Body of pancreas (tissue), 4 donors: ENCODE results near the gene ALCAM. TPM values are rescaled to one million over a fixed set of nuclear protein-coding genes. Genes with fewer than 3 reads are reported as not detected.

Source experiments
- ATAC-seq: fragments of 150-250 bp; one replicate; pipeline ENCODE4 v1.9.1; 2016
- DNase-seq, 4 donors: peaks; one replicate each; pipeline ENCODE4 v3.0.0-alpha.2; 2019
- H3K27ac ChIP-seq, 4 donors: fragments of 200-600 bp; sonication (generic); 1 replicate in 3 of 4; 2 replicates in 1 of 4; pipeline versions ENCODE4 v1.5.1 to v1.6.1; 2016 to 2019; ENCODE audit warnings: mild to moderate bottlenecking in 1 of 4, mixed read lengths in 1 of 4, moderate library complexity in 1 of 4
- H3K27me3 ChIP-seq, 2 donors: fragments of 200-600 bp; sonication (generic); one replicate each; pipeline ENCODE4 v1.6.0; 2016; ENCODE audit warnings: mild to moderate bottlenecking in 1 of 2
- H3K36me3 ChIP-seq, 2 donors: fragments of 200-600 bp; sonication (generic); replicated peaks in 1 of 2; 2 replicates each; pipeline ENCODE4 v1.5.1; 2016; ENCODE audit warnings: low read depth in 2 of 2; ENCODE audit not compliant: insufficient read depth in 1 of 2
- H3K4me1 ChIP-seq: fragments of 200-600 bp; sonication (generic); one replicate; pipeline ENCODE4 v1.6.0; 2016
- H3K4me3 ChIP-seq, 2 donors: fragments of 200-600 bp; sonication (generic); 1 replicate in 1 of 2; 2 replicates in 1 of 2; pipeline ENCODE4 v1.5.1; 2016 to 2019
- H3K9me3 ChIP-seq, 3 donors: fragments of 200-600 bp; sonication (generic); 1 replicate in 2 of 3; 2 replicates in 1 of 3; pipeline ENCODE4 v1.5.1; 2016
- POLR2A ChIP-seq, 3 donors: fragments of 450-650 bp; IDR thresholded peaks; one replicate each; pipeline ENCODE4 v1.6.1; 2016; ENCODE audit warnings: antibody characterized with exemption in 3 of 3, mild to moderate bottlenecking in 2 of 3
- WGBS, 2 donors: methylation state at CpG; one replicate each; pipeline ENCODE4 v1.1.5; 2017; 5-methylcytosine and 5-hydroxymethylcytosine counted together
- intact Hi-C: fragments of 100-400 bp; cut with DNase I; formaldehyde crosslinking; loops from one replicate; pipeline ENCODE4 v1.15.1; 2023
- total RNA-seq, 2 donors: library from RNA; depleted of rRNA; stranded (reverse); fragments of >200 nt; gene quantifications; one replicate each; pipeline ENCODE4 v1.1.0, GENCODE V29; 2016
- TF ChIP-seq, protein P1 (sequence below), 7 experiments: fragments of 450-650 bp in 4 of 7; fragments of 200-600 bp in 3 of 7; sonication (generic) in 3 of 7; IDR thresholded peaks; one replicate each; pipeline ENCODE4 v1.5.1; 2016 to 2019; ENCODE audit warnings: antibody characterized with exemption in 7 of 7

ALCAM gene
- total RNA-seq, 2 donors from 2014 or later, result 34.8 to 35.3 TPM

DNA sequence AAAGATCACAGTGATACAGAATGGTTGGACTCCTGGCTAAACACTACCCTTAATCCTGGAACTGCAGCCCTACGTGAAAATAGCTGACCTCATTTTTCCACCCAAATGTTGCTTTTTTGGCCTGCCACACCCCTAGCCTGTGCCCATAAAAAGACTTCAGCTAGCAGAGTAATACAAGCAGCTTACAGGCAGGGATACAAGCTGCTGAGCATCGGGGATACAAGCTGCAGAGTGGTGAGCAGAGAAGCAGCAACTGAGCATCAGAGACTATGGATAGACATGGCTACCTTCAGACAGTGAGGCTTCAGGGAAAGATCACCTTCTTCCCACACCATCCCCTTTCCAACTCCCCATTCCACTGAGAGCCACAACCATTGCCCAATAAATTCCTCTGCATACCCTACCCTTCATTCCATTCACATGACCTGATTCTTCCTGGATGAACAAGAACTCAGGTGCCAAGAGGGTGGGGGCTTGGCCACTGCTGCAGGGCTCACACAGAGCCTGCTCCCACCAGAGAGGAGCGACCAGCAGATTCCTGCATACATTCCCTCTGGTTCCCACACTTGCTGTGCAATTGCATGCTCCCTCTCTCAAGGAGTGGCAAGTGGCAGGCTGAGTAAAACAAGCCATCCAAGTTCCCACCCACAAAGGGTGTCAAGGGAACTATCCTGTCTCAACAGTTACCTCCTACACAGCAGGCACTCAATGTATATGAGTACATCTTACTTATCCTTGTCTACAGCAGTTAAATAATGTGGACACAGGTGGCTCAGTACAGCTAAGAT is 217.5 kb downstream of the ALCAM start:
- no peak for ATAC-seq
- WGBS, 2 donors, result 74 to 90% methylated on average over 3 of the region's 3 CpGs

DNA sequence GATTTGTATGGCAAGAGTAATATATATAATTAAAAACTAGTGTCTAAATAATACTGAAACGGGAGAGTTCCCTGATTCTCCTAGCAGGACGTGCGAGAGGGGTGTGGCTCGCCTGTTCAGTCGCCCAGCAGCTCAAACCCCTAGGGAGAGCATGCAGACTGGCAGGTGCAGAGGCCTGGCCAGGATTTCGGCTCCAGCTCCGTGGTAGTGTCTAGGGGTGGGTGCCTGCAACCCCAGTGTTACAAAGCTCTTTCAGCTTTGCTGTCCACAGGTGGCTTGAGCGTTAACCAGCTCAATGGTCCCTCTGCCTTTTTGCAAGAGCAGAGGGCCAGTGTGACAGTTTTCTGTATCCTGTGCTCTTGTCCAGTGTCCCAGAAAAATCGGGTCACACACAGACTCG is 226.6 kb downstream of the ALCAM start:
- Histone ChIP-seq H3K36me3 (no peaks in the 10 kb centered on the region), H3K27me3 (no peaks in the 10 kb centered on the region), H3K4me1 (no peaks in the 10 kb centered on the region), H3K4me3 (no peak overlapping the region), H3K27ac (no peak overlapping the region), H3K9me3 (no peaks in the 10 kb centered on the region)
- TF ChIP-seq, protein P1, sequence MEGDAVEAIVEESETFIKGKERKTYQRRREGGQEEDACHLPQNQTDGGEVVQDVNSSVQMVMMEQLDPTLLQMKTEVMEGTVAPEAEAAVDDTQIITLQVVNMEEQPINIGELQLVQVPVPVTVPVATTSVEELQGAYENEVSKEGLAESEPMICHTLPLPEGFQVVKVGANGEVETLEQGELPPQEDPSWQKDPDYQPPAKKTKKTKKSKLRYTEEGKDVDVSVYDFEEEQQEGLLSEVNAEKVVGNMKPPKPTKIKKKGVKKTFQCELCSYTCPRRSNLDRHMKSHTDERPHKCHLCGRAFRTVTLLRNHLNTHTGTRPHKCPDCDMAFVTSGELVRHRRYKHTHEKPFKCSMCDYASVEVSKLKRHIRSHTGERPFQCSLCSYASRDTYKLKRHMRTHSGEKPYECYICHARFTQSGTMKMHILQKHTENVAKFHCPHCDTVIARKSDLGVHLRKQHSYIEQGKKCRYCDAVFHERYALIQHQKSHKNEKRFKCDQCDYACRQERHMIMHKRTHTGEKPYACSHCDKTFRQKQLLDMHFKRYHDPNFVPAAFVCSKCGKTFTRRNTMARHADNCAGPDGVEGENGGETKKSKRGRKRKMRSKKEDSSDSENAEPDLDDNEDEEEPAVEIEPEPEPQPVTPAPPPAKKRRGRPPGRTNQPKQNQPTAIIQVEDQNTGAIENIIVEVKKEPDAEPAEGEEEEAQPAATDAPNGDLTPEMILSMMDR (IDR thresholded peaks at IDR 0.05), result no peak
- TF ChIP-seq POLR2A (IDR thresholded peaks at IDR 0.05), result no peak
- DNase-seq, result no peak
- ATAC-seq, result no peak
- intact Hi-C loops, result no loop called here
- 77 to 88% methylated on average over 10 of the region's 10 CpGs for WGBS, 2 donors

More for the DNA sequence above, 217.5 kb downstream of the ALCAM start:
- Histone ChIP-seq H3K27ac (no peak overlapping the region), H3K9me3 (no peaks in the 10 kb centered on the region), H3K27me3 (no peaks in the 10 kb centered on the region), H3K4me3 (no peak overlapping the region), H3K36me3 (no peaks in the 10 kb centered on the region), H3K4me1 (no peaks in the 10 kb centered on the region)
- intact Hi-C loops, result no loop called here
- no peak for TF ChIP-seq POLR2A (IDR thresholded peaks at IDR 0.05)
- TF ChIP-seq, protein P1 (IDR thresholded peaks at IDR 0.05), result no peak
- no peak for DNase-seq

DNA sequence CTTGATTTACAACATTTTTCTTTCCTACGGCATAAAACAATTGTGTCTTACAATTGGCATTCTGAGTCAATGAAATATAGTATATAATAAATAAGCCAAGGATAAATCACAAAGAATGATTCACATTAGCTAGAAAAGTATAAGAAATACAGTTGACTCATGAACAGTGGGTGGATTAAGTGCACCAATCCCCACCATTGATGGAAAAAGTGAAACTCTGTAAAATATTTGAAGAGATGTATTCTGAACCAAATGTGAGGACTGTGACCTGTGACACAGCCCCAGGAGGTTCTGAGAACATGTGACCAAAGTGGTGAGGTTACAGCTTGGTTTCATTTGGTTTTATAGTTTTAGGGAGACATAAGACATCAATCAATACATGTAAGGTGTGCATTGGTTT is 227.5 kb downstream of the ALCAM start:
- Histone ChIP-seq H3K4me1 (no peaks in the 10 kb centered on the region), H3K27me3 (no peaks in the 10 kb centered on the region), H3K36me3 (no peaks in the 10 kb centered on the region), H3K4me3 (no peak overlapping the region), H3K9me3 (no peaks in the 10 kb centered on the region), H3K27ac (no peak overlapping the region)
- ATAC-seq (no peak), DNase-seq (no peak)
- no peak for TF ChIP-seq POLR2A (IDR thresholded peaks at IDR 0.05)
- TF ChIP-seq, protein P1 (IDR thresholded peaks at IDR 0.05), result no peak
- intact Hi-C loops, result no loop called here
- 79 to 96% methylated on average over 1 of the region's 1 CpG for WGBS, 2 donors

DNA sequence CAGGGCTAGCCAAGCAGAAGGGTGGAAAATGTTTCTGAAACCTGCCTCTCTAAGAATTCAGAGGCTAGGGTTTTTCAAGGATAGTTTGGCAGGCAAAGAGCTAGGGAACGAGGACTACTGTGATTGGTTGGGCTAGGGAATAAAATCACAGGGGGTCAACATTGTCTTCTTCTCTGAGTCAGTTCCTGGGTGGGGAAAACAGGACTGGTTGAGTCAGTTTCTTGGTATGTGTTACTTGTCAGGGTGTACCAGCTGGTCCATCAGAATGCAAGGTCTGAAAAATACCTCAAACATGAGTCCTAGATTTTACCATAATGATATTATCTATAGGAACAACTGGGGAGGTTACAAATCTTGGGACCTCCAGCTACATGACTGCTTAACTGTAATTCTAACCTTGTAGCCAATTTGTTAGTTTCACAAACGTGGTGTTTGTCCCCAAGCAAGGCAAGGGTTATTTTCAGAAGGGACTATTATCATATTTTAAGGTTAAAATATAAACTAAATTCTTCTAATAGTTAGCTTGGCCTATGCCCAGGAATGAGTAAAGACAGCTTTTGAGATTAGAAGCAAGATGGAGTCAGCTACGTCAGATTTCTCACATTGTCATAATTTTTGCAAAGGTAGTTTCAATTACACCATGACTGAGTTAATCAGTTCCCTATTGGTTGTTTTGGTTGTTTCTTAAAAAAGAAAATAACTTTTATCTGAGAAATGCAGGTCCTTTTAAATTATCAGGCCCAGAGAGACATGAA is 231.5 kb downstream of the ALCAM start:
- intact Hi-C loops, result no loop called here
- Histone ChIP-seq H3K4me3 (no peak overlapping the region), H3K27me3 (no peaks in the 10 kb centered on the region), H3K4me1 (no peaks in the 10 kb centered on the region), H3K36me3 (no peaks in the 10 kb centered on the region), H3K27ac (no peak overlapping the region), H3K9me3 (no peaks in the 10 kb centered on the region)
- DNase-seq (no peak), ATAC-seq (no peak)
- WGBS, 2 donors, result 30 to 35% methylated on average over 3 of the region's 3 CpGs
- TF ChIP-seq, protein P1 (IDR thresholded peaks at IDR 0.05), result no peak
